Upper lobe of right lung (tissue), 1 donor: ENCODE results near the gene SEPTIN11. TPM values are rescaled to one million over a fixed set of nuclear protein-coding genes. Genes with fewer than 3 reads are reported as not detected.

Experiments used
- ATAC-seq: fragments of 200-7000 bp; cut with Tn5 transposase; one replicate; pipeline ENCODE4 v1.9.1; 2020; ENCODE audit warnings: mild to moderate bottlenecking, moderate library complexity
- DNase-seq: peaks from one replicate; pipeline ENCODE4 v3.0.0-alpha.2; 2020
- H3K27ac ChIP-seq: fragments of 200-600 bp; one replicate; pipeline ENCODE4 v1.8.0; 2022
- H3K27me3 ChIP-seq: fragments of 200-600 bp; one replicate; pipeline ENCODE4 v1.8.0; 2022; ENCODE audit warnings: mild to moderate bottlenecking
- H3K36me3 ChIP-seq: fragments of 200-600 bp; one replicate; pipeline ENCODE4 v1.8.0; 2022
- H3K4me1 ChIP-seq: fragments of 200-600 bp; one replicate; pipeline ENCODE4 v1.8.0; 2022
- H3K4me3 ChIP-seq: fragments of 200-600 bp; one replicate; pipeline ENCODE4 v1.8.0; 2022; ENCODE audit warnings: mild to moderate bottlenecking
- H3K9me3 ChIP-seq: fragments of 200-600 bp; one replicate; pipeline ENCODE4 v1.8.0; 2022
- CTCF ChIP-seq: fragments of 200-600 bp; IDR thresholded peaks from one replicate; pipeline ENCODE4 v1.8.0; 2022; ENCODE audit warnings: antibody characterized with exemption
- intact Hi-C: fragments of 100-400 bp; cut with DNase I; formaldehyde crosslinking; loops from one replicate; pipeline ENCODE4 v1.11.0; 2022
- total RNA-seq: library from RNA; stranded (reverse); fragmentation: NEBNext Ultra II Directional; extraction: Animal tissue kit (Norgen Biotek cat#: 25700); gene quantifications from one replicate; pipeline ENCODE4 v1.2.1, GENCODE V29; 2021
- donor health status: DM: no; HTN: yes; CAD: no; lungs with severe emphysema.

Gene SEPTIN11
- total RNA-seq, 1 donor from 2014 or later, result 112 TPM

DNA sequence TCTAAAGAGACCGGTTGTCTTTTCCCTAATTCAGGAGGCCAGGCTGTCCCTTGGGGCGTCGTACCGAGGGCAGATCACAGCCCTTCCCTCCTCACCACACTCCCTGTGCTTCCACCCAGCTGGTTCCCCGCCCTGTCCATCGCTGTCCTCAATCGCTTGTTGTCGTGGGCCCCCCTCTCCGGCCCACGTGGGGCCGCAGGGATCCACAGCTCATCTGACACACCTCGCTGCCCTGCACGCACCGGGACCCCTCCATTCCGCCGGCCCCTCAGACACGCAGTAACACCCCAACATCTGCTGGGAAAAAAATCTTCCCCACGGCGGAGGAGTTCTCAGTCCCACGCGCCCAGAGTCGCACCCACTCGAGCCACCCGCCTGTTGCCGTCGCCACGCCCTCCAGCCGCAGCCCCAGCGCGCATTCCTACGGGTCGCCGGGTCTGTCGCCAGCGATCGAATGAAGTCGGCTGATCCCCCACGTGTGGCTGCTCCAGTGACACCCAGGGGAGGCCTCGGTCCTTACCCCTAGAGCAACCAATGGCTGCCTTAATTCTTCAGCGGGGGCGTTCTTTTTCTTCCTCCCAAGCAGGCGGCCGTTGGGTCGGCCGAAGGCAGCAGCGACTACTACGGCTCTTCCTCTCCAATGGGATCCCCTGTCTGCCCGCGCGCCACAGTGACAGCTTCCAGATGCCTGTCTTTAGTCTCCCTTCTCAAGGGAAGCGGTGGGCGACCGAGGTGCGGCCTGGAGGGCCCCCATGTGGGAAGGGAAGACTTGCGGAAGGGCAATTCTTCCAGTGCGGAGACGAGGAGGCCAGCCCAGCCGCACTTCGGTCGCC, 893 bp upstream of the SEPTIN11 start:
- Histone ChIP-seq H3K36me3 (no peaks in the 10 kb centered on the region), H3K4me1 (peaks cover 8% of the 10 kb centered on the region), H3K9me3 (no peaks in the 10 kb centered on the region), H3K4me3 (peak overlapping the region; percentile 84), H3K27me3 (no peaks in the 10 kb centered on the region), H3K27ac (peak overlapping the region; percentile 86)
- TF ChIP-seq CTCF, result no peak
- ATAC-seq, result peak; percentile 70
- peak; percentile 87 for DNase-seq
- intact Hi-C loops, result no loop called here

DNA sequence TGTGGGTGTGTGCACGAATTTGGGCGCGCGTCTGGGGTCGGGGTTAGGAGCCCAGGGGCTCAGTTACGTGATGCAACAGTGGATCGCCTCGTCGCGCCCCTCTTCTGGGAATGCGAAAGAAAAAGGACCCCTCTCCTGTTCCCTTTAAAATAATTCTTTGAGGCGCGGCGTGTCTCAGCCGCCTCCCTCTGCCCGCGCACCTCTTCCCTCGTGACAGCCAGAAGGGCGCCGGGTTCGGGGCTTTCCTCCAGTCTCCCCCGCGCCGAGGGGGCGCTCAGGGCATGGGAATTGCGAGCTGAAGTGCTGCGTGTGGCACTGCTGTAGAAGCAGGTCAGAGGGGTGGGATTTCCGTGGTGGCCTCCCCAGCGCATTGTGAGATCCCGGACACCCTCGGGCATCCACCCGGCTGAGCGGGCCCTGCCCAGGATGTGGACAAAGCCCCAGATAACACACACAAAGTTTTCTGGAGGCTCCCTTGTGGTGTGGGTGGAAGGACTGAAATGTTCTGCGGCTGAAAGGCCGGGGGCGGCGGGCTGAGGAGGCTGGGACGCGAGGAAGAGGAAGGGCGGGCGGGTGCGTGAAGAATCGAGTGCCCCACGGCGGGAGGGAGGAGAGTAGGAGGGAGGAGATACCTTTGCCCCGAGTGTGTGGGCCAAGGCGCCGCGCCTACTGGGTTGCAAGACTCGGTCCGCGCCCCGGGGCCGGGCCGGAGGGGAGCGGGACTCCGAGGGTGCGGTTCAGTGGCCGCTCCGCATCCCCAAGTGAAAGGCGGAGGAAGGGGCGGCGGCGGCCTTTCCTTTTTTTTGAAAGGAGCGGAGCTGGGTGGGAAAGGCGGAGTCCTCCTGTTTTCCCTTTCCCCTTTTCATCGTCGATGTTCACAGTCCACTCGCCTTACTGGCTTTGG, 752 bp downstream of the SEPTIN11 start:
- no peak for TF ChIP-seq CTCF
- peak overlapping the region; percentile 84 for H3K4me3 ChIP-seq
- peak; percentile 86 for DNase-seq
- intact Hi-C loops, result no loop called here
- H3K27ac ChIP-seq, result peak overlapping the region; percentile 86
- H3K4me1 ChIP-seq, result peaks cover 12% of the 10 kb centered on the region
- H3K27me3 ChIP-seq, result no peaks in the 10 kb centered on the region
- ATAC-seq, result peak; percentile 56
- H3K9me3 ChIP-seq, result no peaks in the 10 kb centered on the region
- H3K36me3 ChIP-seq, result no peaks in the 10 kb centered on the region

DNA sequence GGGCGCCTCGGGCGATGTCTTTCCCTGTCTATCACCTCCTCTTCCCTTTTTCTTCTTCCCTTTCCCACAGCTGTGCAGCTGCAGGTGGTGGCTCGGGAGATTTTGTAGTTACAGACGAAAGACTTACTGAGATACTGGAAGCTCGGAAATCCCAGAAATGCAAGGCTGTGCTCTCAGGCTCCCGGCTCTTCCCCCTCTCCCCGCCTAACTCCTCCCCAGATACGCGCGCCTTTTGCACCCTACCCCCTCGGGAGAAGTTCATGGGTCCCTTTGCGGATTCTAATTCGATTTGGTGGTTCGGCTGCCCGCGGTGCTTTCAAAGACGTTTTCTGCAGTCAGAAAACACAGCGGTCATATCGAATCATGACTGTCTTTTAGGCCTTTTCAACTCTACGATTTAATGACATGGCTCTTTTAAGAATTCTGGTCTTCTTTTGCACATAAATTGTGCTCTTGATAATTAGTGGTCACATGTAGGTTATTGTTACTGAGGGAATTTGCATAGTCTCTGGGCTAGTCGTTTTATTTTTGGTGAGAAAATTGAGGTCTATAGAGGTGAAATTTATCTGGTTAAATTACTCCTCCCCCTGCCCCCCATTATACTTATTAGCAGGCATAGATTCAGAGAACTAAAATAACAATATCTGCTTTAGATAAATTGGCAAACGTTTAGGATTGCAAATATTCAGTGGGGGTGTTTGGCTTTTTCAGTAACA, 1.6 kb downstream of the SEPTIN11 start:
- peak overlapping the region; percentile 86 for H3K27ac ChIP-seq
- DNase-seq, result no peak
- peak overlapping the region; percentile 84 for H3K4me3 ChIP-seq
- no peak for TF ChIP-seq CTCF
- no peaks in the 10 kb centered on the region for H3K9me3 ChIP-seq
- no peak for ATAC-seq
- H3K4me1 ChIP-seq, result peaks cover 16% of the 10 kb centered on the region
- intact Hi-C loops, result no loop called here
- H3K36me3 ChIP-seq, result no peaks in the 10 kb centered on the region
- H3K27me3 ChIP-seq, result no peaks in the 10 kb centered on the region

- H3K9me3 ChIP-seq, result no peaks in the 10 kb centered on the region
- no peak for DNase-seq
- peak overlapping the region; percentile 84 for H3K4me3 ChIP-seq
- H3K4me1 ChIP-seq, result peaks cover 16% of the 10 kb centered on the region
- H3K27me3 ChIP-seq, result no peaks in the 10 kb centered on the region
- no peak overlapping the region for H3K27ac ChIP-seq
- intact Hi-C loops, result no loop called here
- no peak for TF ChIP-seq CTCF
- ATAC-seq, result no peak
- H3K36me3 ChIP-seq, result no peaks in the 10 kb centered on the region
Measured at GRCh38 chr4:76951672-76952010, 2.1 kb downstream of the SEPTIN11 start.

- Histone ChIP-seq H3K27me3 (no peaks in the 10 kb centered on the region), H3K27ac (no peak overlapping the region), H3K9me3 (no peaks in the 10 kb centered on the region), H3K36me3 (no peaks in the 10 kb centered on the region), H3K4me3 (no peak overlapping the region), H3K4me1 (peaks cover 16% of the 10 kb centered on the region)
- ATAC-seq (no peak), DNase-seq (no peak)
- no peak for TF ChIP-seq CTCF
- intact Hi-C loops, result no loop called here
Measured at GRCh38 chr4:76952071-76952470, 2.5 kb downstream of the SEPTIN11 start.
